Measurements from ENCODE around the gene SH3PXD2B. TPM values are rescaled to one million over a fixed set of nuclear protein-coding genes. Genes with fewer than 3 reads are reported as not detected.
"Not testable (repeated sequence)": the region's sequence is repeated elsewhere in the genome, so short reads cannot be mapped to it uniquely, and the experiment has no call there.

The SH3PXD2B gene
- total RNA-seq, 2 experiments from 2014 or later, result 0.60 to 0.95 TPM

DNA sequence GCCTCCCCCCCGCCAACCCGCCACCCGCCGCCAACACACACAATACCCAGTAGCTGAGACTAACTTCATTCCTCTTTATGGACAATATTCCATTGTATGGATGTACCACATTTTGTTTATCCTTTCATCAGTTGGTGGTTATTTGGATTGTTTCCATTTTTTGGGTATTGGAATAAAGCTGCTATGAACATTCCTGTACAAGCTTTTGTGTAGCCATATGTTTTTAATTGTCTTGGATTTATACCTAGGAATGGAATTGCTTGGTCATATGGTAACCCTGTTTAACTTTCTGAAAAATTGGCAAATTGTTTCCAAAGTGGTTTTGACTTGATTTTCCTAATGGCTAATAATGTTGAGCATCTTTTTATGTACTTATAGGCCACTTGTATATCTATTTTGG is 165.9 kb downstream of the SH3PXD2B start:
- intact Hi-C loops (cut with DNase I, micrococcal nuclease), result loop anchor here in 1 of 2 experiments (10.0 kb wide), 1 partner anchor 666 kb away; the partner anchor contains the start of gene RPL26L1
- Mint-ChIP-seq H3K9me3 (no peaks in the 10 kb centered on the region), H3K4me3 (no peak overlapping the region), H3K27me3 (no peaks in the 10 kb centered on the region), H3K36me3 (ENCODE audit: low read depth) (no peaks in the 10 kb centered on the region), H3K27ac (no peak overlapping the region), H3K4me1 (ENCODE audit: low read depth) (peaks cover 9% of the 10 kb centered on the region)
- Histone ChIP-seq H3K27me3 (ENCODE audit: control insufficient read depth in 1 of 2, insufficient read depth in 2 of 2, low read length in 2 of 2) (no peaks in the 10 kb centered on the region), H3K4me1 (ENCODE audit: insufficient read depth, low read length) (peaks cover 12% of the 10 kb centered on the region), H3K27ac (ENCODE audit: low read depth in 1 of 2, low read length in 2 of 2) (no peak overlapping the region), H3K36me3 (ENCODE audit: insufficient read depth, low read length) (no peaks in the 10 kb centered on the region), H3K9me3 (ENCODE audit: control insufficient read depth in 1 of 2, insufficient read depth in 1 of 2, low read length in 2 of 2) (no peaks in the 10 kb centered on the region), H3K4me3 (ENCODE audit: low read length) (no peak overlapping the region)
- ChIA-PET POLR2A (no interaction called here), CTCF (no interaction called here)
- TF ChIP-seq, protein P1, sequence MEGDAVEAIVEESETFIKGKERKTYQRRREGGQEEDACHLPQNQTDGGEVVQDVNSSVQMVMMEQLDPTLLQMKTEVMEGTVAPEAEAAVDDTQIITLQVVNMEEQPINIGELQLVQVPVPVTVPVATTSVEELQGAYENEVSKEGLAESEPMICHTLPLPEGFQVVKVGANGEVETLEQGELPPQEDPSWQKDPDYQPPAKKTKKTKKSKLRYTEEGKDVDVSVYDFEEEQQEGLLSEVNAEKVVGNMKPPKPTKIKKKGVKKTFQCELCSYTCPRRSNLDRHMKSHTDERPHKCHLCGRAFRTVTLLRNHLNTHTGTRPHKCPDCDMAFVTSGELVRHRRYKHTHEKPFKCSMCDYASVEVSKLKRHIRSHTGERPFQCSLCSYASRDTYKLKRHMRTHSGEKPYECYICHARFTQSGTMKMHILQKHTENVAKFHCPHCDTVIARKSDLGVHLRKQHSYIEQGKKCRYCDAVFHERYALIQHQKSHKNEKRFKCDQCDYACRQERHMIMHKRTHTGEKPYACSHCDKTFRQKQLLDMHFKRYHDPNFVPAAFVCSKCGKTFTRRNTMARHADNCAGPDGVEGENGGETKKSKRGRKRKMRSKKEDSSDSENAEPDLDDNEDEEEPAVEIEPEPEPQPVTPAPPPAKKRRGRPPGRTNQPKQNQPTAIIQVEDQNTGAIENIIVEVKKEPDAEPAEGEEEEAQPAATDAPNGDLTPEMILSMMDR (IDR thresholded peaks at IDR 0.05), result no peak
- ATAC-seq (ENCODE audit: poor library complexity), result no peak
- no peak for DNase-seq

DNA sequence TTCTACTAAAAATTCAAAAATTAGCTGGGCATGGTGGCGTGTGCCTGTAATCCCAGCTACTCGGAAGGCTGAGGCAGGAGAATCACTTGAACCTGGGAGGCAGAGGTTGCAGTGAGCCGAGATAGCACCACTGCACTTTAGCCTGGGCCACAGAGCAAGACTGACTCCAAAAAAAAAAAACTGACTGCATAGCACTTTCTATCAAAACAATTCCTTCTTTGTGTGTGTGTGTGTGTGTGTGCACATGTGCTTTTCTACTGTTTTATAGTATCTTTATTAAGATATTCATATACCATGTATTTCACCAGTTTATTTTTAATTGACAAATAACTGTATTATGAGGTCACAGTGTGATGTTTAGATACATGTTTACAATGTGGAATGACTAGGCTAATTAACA is 167.2 kb downstream of the SH3PXD2B start:
- H3K36me3 Mint-ChIP-seq (ENCODE audit: low read depth); H3K9me3 ChIP-seq (ENCODE audit: control insufficient read depth in 1 of 2, insufficient read depth in 1 of 2, low read length in 2 of 2); H3K36me3 ChIP-seq (ENCODE audit: insufficient read depth, low read length); CTCF ChIA-PET; H3K27me3 Mint-ChIP-seq; DNase-seq; H3K27me3 ChIP-seq (ENCODE audit: control insufficient read depth in 1 of 2, insufficient read depth in 2 of 2, low read length in 2 of 2); H3K27ac ChIP-seq (ENCODE audit: low read depth in 1 of 2, low read length in 2 of 2); H3K27ac Mint-ChIP-seq; H3K4me3 ChIP-seq (ENCODE audit: low read length); H3K9me3 Mint-ChIP-seq; ATAC-seq (ENCODE audit: poor library complexity); POLR2A ChIA-PET: not testable (repeated sequence)
- H3K4me1 ChIP-seq (ENCODE audit: insufficient read depth, low read length), result peaks cover 14% of the 10 kb centered on the region
- intact Hi-C loops (cut with DNase I, micrococcal nuclease), result loop anchor here in 1 of 2 experiments (10.0 kb wide), 1 partner anchor 668 kb away; the partner anchor contains the start of gene RPL26L1
- peaks cover 16% of the 10 kb centered on the region for H3K4me1 Mint-ChIP-seq (ENCODE audit: low read depth)
- H3K4me3 Mint-ChIP-seq, result peak overlapping the region; percentile 46

DNA sequence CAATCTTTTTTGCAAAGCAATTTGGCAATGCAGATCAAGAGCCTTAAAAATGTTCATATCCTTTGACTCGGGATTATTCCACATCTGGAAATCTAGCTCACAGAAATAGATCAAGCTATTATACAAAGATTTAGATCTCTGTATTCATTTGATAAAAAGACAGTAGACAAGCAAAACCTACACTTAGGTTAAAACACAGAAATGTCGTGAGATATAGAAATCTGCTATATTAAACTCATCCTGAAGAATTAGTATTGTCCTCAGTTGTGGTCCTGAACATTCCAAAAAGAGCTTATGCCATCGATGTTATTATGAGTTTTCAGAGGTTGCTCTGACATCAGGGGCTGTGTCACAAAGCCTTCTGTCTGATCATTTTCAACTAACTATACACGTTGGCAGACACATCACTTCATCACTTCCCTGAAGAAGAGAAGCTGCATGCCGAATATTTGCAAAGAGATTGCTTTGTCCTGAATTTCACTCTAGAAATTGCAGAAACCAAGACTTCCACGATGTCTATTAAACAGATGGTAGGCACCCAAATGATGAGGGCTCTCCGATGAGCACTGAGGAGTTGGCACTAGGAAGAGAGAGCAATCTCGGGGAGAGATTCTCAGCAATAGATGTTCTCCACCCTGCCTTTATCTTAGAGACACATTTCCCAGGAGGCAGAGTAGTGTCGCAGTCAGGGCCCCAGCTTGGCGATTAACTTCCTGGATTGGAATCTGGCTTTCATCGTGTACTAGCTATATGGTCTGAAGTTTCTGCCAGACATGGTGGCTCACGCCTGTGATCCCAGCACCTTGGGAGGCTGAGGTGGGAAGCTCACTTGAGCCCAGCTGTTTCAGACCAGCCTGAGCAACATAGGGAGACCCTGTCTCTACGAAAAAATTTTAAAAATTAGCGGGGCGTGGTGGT is 168.8 kb downstream of the SH3PXD2B start:
- intact Hi-C loops (cut with DNase I, micrococcal nuclease), result loop anchor here in 1 of 2 experiments (2.0 to 10.0 kb wide), 2 partner anchors 279 to 669 kb away; partner anchors contain the start of genes FBXW11 and RPL26L1
- Histone ChIP-seq H3K4me1 (ENCODE audit: insufficient read depth, low read length) (peaks cover 14% of the 10 kb centered on the region), H3K36me3 (ENCODE audit: insufficient read depth, low read length) (no peaks in the 10 kb centered on the region), H3K27ac (ENCODE audit: low read depth in 1 of 2, low read length in 2 of 2) (no peak overlapping the region), H3K4me3 (ENCODE audit: low read length) (no peak overlapping the region), H3K27me3 (ENCODE audit: control insufficient read depth in 1 of 2, insufficient read depth in 2 of 2, low read length in 2 of 2) (no peaks in the 10 kb centered on the region), H3K9me3 (ENCODE audit: control insufficient read depth in 1 of 2, insufficient read depth in 1 of 2, low read length in 2 of 2) (no peaks in the 10 kb centered on the region)
- Mint-ChIP-seq H3K36me3 (ENCODE audit: low read depth) (peaks cover 5% of the 10 kb centered on the region), H3K4me3 (peak overlapping the region; percentile 90), H3K4me1 (ENCODE audit: low read depth) (peaks cover 33% of the 10 kb centered on the region), H3K9me3 (no peaks in the 10 kb centered on the region), H3K27ac (peak overlapping the region; percentile 62), H3K27me3 (no peaks in the 10 kb centered on the region)
- ATAC-seq (ENCODE audit: poor library complexity), result no peak
- DNase-seq, result no peak
- ChIA-PET POLR2A (interaction anchor here (0.8 to 2.0 kb wide), 3 partner anchors 8 to 899 kb away, joined by 3 to 6 read pairs (median 3); partner anchors contain the start of gene FBXW11), CTCF (interaction anchor here (0.9 to 1.3 kb wide), 2 partner anchors 8 to 97 kb away, joined by 3 to 8 read pairs; partner anchors contain the start of gene STK10)
- TF ChIP-seq, protein P1 (IDR thresholded peaks at IDR 0.05), result no peak

Measured in CD4-positive, alpha-beta T cell (primary cell).